ENCODE data around the gene ATP8B3.
"Not testable (repeated sequence)": the region's sequence is repeated elsewhere in the genome, so short reads cannot be mapped to it uniquely, and the experiment has no call there.

ATP8B3 gene

GRCh38 chr19:1804858-1805257 lies 7.2 kb downstream of the ATP8B3 start:
- DNase-seq (ENCODE audit: extremely low read depth in 1 of 2, low read depth in 1 of 2), result no peak

DNA sequence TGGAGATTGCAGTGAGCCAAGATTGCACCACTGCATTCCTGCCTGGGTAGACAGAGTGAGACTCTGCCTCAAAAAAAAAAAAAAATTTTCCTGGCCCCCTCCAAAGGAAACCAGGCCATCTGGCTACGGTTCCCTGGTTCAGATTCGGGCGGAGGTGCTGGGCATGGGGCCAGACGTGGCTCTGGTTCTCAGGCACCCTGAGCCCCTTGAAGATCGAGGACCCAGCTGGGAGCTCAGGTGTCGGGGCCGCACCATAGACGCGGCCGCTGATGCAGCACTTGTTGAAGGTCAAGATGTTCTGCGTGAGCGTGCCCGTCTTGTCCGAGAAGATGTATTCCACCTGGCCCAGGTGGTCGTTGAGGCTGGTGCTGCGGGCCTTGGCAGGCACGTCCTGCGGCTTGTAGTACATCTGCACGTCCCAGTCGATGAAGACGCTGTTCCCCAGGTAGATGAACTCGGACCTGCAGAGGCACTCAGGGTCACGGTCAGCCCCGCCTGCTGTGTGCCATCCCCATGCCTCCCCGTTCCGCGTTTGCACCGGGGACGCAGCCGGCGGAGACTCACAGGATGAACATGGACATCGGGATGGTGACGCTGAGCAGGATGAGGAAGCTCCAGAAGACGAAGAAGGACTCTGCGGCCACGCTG lies 12.3 kb downstream of the ATP8B3 start:
- DNase-seq (ENCODE audit: extremely low read depth in 1 of 2, low read depth in 1 of 2), result no peak

DNA sequence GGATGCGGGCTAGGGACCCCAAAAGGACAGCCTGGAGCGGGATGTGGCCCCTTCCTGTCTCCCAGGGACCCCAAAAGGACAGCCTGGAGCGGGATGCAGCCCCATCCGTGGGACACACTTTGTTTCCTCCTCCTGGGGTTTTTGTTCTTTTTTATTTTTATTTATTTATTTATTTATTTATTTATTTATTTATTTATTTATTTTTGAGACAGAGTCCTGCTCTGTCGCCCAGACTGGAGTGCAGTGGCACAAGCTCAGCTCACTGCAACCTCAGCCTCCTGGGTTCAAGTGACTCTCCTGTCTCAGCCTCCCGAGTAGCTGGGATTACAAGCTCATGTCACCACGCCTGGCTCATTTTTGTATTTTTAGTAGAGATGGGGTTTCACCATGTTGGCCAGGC lies 14.8 kb downstream of the ATP8B3 start:
- not testable (repeated sequence) for DNase-seq (ENCODE audit: extremely low read depth in 1 of 2, low read depth in 1 of 2)

DNA sequence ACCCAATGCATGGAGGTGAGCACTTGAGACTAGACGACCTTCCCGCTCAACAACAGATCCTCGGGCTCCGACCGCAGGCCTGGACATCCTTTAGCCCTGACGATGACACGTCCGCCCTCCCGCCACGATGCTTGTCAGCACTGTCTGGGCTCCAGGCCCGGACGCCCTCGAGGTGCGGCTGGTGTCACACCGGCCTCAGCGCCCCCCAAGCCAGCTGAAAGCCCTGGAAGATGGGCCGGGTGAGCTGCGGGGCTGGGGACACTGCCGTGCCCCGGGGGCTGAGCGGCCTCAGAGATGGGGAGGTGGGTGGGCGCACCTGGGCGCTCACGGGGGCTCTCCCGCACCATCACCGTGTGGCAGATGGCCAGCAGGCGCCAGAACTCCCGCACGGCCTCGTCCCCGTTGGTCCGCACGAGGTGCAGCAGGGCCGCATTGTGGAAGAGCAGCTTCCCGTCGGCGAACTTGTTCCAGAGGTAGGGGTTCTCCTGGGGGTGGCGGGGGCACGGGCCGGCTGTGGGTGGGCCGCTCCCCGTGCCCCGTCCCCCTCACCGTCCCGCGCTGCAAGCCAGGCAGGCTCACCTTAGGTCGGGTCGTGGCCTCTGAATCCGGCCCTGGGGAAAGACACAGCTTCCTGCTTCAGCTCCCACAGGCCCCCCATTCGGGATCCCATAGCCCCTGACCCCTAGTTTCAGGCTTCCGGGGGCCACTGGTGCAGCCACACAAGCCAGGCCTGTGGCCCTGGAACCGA lies 15.5 kb downstream of the ATP8B3 start:
- no peak for DNase-seq (ENCODE audit: extremely low read depth in 1 of 2, low read depth in 1 of 2)

DNA sequence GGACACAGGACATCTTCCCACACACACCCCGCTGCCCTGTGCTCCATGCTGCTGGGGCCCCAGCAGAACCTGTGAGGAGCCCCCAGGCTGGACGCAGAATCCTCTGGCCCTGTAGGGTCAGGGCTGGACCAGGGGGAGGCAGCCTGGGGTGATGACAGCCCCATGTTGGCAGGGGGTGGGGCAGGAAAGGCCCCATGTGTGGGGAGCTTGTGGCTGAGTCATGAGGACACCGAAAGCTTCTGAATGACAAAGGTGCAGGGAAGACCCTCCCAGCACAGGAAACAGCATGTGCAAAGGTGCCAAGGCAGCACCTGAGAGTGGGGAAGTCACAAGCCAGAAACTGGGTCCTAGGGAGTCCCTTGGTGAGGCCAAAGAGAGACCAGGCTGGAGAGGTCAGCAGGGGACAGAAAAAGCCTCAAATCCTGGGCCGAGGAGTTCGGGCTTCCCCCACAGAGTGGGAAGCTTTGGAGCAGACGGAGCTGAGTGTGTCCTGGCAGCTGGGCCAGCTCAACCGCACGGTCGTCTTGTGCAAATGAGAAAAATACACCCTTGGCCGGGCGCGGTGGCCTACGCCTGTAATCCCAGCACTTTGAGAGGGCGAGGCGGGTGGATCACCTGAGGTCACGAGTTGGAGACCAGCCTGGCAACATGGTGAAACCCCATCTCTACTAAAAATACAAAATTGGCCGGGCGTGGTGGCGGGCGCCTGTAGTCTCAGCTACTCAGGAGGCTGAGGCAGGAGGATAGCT lies 17.5 kb downstream of the ATP8B3 start:
- no peak for DNase-seq (ENCODE audit: extremely low read depth in 1 of 2, low read depth in 1 of 2)

DNA sequence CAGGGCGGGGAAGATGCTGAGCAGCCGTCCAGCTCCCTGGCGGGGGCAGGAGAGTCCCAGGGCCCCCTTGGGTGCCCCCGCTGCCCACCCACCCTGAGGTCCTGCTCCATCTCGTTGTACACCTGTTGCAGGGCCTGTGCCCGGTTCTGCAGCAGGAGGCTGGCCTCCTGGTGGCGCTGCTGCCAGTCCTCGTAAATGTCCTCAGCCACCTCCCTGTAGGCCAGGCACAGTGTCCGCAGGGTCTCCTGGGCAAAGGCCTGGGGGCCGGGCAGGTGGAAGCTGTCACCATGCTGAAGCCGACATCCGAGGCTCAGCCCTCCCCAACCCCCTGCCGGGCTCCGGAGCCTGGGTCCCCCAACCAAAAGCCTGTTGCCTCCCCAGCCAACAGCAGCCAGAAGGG lies 20.2 kb downstream of the ATP8B3 start:
- no peak for DNase-seq (ENCODE audit: extremely low read depth in 1 of 2, low read depth in 1 of 2)

- no peak for DNase-seq (ENCODE audit: extremely low read depth in 1 of 2, low read depth in 1 of 2)
Observed at GRCh38 chr19:1790054-1790792, 21.9 kb downstream of the ATP8B3 start.

DNA sequence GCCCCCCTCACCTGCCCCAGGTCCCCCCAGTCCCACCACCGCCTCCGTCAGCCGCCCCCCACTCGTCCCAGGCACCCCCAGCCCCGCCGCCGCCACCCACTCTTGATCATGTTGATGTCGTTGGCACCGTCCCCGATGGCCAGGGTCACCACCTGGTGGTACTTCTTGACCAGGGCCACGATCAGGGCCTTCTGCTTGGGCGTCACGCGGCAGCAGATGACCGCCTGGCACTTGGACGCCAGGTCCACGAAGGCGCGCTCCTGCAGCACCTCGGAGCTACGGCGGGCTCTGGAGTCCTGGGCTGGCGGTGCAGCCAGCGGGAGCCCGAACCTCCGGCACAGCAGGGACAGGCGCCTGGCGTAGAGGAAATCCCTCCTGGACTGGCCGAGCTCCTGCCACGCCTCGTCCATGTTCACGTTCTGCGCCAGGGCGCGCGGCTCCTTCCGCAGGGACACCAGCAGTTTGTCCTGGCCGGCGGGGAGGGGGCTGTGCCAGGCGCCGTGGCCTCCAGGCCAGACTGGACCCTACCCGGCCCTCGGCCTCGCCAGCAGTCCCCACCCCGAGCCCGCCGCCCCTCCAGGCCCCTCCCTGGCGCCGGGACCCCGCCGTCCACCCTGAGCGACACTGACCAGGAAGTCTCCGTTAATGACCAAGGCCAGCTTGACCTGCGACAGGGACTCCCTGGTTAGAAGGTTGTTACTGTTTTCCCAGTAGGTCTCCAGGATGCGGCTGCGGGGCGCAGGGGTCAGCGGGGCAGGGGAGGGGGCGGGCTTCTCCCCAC lies 22.6 kb downstream of the ATP8B3 start:
- no peak for DNase-seq (ENCODE audit: extremely low read depth in 1 of 2, low read depth in 1 of 2)

GRCh38 chr19:1787116-1787515 lies 25.0 kb downstream of the ATP8B3 start:
- no peak for DNase-seq (ENCODE audit: extremely low read depth in 1 of 2, low read depth in 1 of 2)

DNA sequence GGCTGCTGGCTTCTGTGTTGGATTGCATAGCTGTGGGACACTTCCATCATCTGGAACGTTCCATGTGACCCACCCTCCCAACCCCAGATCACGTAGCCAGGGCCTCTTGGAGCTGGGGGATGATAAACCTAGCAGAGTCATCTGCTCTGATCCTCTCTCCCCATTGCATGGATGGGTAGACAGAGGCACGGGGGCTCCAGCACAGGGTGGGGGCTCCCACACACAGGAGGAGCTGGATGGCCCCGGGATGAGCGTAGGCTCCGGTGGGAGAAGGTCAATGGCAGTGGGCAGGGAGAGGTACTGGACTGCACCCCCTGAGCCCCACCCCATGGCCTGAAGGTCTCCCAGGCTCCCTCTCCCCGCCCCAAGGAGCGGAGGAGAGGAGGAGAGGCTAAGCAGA lies 25.4 kb downstream of the ATP8B3 start:
- no peak for DNase-seq (ENCODE audit: extremely low read depth in 1 of 2, low read depth in 1 of 2)

DNA sequence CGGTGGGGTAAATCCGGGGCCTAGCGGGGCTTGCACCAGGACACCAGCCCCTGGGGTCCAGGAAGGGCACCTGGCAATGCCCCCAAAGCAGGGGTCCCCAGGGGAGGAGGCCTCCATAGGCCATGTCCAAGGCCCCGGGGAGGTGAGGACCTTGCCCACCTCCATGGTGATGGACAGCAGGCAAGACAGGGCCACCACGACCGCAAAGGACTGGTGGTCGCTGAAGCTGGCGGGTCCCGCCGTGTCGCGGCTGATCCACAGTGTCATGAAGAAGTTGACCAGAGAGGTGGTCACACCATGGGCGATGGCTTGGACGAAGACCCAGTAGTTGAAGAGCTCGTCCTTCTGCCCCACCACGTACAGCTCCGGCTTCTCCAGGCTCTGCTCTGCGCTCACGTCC lies 26.8 kb downstream of the ATP8B3 start:
- DNase-seq (ENCODE audit: extremely low read depth in 1 of 2, low read depth in 1 of 2), result no peak

DNA sequence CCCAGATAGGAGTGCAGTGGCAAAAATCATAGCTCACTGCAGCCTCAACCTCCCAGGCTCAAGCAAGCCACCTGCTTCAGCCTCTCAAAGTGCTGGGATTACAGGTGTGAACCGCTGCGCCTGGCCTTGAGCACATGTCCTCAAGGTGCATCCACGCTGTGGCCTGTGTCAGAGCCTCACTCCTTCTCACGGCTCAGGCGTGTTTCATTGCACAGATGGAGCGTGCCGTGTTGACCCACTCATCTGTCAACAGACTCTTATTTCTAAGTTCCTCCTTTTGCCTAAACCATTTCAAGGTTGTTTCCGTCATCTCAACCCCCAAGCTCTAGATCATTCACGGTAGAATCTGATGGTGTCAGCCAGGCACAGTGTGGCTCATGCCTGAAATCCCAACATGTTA lies 28.2 kb downstream of the ATP8B3 start:
- DNase-seq (ENCODE audit: extremely low read depth in 1 of 2, low read depth in 1 of 2), result no peak

- no peak for DNase-seq (ENCODE audit: extremely low read depth in 1 of 2, low read depth in 1 of 2)
Observed at GRCh38 chr19:1783354-1783753, 28.7 kb downstream of the ATP8B3 start.

DNA sequence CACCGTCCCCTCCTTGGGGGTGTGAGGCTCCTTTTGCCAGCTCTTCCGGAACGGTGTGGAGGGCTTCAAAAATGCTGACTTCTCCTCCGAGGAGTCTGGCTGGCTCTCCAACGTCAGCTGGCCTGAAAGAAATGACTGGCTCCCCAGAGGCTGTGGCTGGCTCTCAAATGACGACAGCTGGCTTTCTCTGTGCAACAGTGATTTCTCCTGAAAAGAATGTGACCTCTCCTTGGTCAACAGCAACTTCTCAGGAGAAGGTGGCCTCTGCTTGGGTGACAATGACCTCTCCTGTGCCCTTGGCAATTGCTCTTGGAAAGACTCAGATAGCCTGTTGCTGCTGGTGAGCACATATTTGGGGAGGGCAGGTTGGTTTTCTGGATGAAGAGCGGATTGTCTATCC lies 29.6 kb downstream of the ATP8B3 start:
- no peak for DNase-seq (ENCODE audit: extremely low read depth in 1 of 2, low read depth in 1 of 2)

DNA sequence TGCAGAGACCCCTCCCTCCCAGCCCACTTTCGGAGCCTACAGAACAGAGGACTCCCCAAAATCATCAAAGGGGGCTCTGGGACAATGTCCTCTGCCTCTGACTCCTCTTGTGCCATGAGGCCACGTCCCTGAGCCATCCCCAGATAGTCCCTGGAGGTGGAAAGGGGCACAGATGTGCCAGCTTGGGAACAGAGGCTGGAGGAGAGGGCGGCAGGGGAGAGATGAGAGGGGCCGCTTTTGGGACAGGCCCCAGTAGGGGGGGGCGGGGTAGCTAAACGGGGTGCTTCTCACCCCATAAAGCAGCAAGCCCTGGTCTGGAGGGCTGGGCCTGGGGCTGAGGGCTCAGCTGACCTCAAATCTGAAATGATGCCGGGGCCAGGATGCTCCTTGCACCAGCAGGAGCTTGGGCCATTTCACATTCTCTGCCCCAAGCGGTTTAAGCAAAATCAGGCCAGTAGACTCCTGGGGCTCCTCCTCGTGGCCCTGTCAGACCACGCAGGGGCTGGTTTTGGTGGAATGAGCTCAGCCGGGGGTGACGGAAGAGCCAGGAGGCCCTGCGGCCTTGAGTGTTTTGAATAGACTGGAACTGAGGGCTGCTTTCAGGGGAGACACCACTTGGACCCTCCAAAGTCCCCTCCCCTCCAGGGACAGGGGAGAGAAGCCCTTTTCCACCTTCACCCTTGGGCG lies 31.7 kb downstream of the ATP8B3 start:
- DNase-seq (ENCODE audit: extremely low read depth in 1 of 2, low read depth in 1 of 2), result no peak

DNA sequence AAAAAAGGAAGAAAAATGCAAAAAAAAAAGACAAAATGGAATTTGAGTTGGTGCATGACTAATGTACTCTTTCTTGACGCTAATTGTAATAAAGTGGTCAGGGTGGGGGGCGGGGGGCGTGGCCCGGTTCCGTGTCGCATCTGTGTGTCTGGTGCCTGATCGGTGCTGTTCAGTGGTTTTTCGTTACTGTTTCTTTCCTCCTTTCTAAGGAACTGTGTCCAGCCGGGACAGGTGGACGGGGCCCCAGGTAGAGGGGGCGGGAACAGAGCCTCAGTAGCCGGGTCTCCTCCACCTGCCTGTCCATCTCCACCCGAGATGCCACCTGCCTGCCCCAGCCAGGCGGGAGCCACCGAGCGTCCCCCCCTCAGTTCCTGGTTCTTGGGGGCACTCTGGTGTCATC lies 32.5 kb downstream of the ATP8B3 start:
- no peak for DNase-seq (ENCODE audit: extremely low read depth in 1 of 2, low read depth in 1 of 2)

GRCh38 chr19:1777149-1777548 lies 34.9 kb downstream of the ATP8B3 start:
- DNase-seq (ENCODE audit: extremely low read depth in 1 of 2, low read depth in 1 of 2), result no peak

- no peak for DNase-seq (ENCODE audit: extremely low read depth in 1 of 2, low read depth in 1 of 2)
Observed at GRCh38 chr19:1776606-1777147, 35.4 kb downstream of the ATP8B3 start.

DNA sequence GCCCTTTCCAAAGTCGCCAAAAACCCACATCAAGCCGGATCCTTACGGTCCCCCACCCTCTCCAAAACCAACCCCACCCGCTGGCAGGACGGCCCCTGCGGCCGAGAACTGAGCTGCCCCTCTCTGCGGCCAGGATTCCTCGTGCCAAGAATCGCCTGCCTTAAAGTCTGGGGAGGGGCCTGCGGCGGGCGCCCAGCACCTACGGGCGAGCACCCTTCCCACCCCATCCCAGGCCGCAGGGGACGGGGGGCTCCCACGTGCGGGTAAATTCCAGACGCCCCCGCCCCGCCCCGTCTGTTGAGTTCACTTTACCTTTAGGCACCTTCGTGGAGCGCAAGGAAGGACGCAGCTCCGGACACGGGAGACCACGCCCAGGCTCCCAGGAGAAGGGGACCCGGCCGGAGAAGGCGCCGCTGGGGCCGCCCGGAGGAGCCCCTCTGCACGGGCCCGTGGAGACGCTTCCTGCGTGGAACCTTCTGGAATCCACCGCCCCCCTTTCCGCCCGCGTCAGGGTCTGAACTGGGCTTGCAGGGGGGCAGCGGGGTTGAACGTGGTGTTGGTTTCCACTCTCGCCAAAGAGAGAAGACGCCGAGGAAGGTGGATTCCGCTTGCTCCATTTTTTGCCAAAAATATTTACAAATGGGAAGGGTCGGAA lies 36.0 kb downstream of the ATP8B3 start:
- no peak for DNase-seq (ENCODE audit: extremely low read depth in 1 of 2, low read depth in 1 of 2)
